Body of pancreas (tissue), 4 donors: ENCODE results near the gene RIIAD1. TPM values are rescaled to one million over a fixed set of nuclear protein-coding genes. Genes with fewer than 3 reads are reported as not detected.

ENCODE experiments used
- ATAC-seq: fragments of 150-250 bp; one replicate; pipeline ENCODE4 v1.9.1; 2016
- DNase-seq, 4 donors: peaks; one replicate each; pipeline ENCODE4 v3.0.0-alpha.2; 2019
- H3K27ac ChIP-seq, 4 donors: fragments of 200-600 bp; sonication (generic); 1 replicate in 3 of 4; 2 replicates in 1 of 4; pipeline versions ENCODE4 v1.5.1 to v1.6.1; 2016 to 2019; ENCODE audit warnings: mild to moderate bottlenecking in 1 of 4, mixed read lengths in 1 of 4, moderate library complexity in 1 of 4
- H3K27me3 ChIP-seq, 2 donors: fragments of 200-600 bp; sonication (generic); one replicate each; pipeline ENCODE4 v1.6.0; 2016; ENCODE audit warnings: mild to moderate bottlenecking in 1 of 2
- H3K36me3 ChIP-seq, 2 donors: fragments of 200-600 bp; sonication (generic); replicated peaks in 1 of 2; 2 replicates each; pipeline ENCODE4 v1.5.1; 2016; ENCODE audit warnings: low read depth in 2 of 2; ENCODE audit not compliant: insufficient read depth in 1 of 2
- H3K4me1 ChIP-seq: fragments of 200-600 bp; sonication (generic); one replicate; pipeline ENCODE4 v1.6.0; 2016
- H3K4me3 ChIP-seq, 2 donors: fragments of 200-600 bp; sonication (generic); 1 replicate in 1 of 2; 2 replicates in 1 of 2; pipeline ENCODE4 v1.5.1; 2016 to 2019
- H3K9me3 ChIP-seq, 3 donors: fragments of 200-600 bp; sonication (generic); 1 replicate in 2 of 3; 2 replicates in 1 of 3; pipeline ENCODE4 v1.5.1; 2016
- CTCF ChIP-seq, 7 experiments: fragments of 450-650 bp in 4 of 7; fragments of 200-600 bp in 3 of 7; sonication (generic) in 3 of 7; IDR thresholded peaks; one replicate each; pipeline ENCODE4 v1.5.1; 2016 to 2019; ENCODE audit warnings: antibody characterized with exemption in 7 of 7
- POLR2A ChIP-seq, 3 donors: fragments of 450-650 bp; IDR thresholded peaks; one replicate each; pipeline ENCODE4 v1.6.1; 2016; ENCODE audit warnings: antibody characterized with exemption in 3 of 3, mild to moderate bottlenecking in 2 of 3
- WGBS, 2 donors: methylation state at CpG; one replicate each; pipeline ENCODE4 v1.1.5; 2017; 5-methylcytosine and 5-hydroxymethylcytosine counted together
- intact Hi-C: fragments of 100-400 bp; cut with DNase I; formaldehyde crosslinking; loops from one replicate; pipeline ENCODE4 v1.15.1; 2023
- total RNA-seq, 2 donors: library from RNA; depleted of rRNA; stranded (reverse); fragments of >200 nt; gene quantifications; one replicate each; pipeline ENCODE4 v1.1.0, GENCODE V29; 2016

RIIAD1 gene
- not detected for total RNA-seq

DNA sequence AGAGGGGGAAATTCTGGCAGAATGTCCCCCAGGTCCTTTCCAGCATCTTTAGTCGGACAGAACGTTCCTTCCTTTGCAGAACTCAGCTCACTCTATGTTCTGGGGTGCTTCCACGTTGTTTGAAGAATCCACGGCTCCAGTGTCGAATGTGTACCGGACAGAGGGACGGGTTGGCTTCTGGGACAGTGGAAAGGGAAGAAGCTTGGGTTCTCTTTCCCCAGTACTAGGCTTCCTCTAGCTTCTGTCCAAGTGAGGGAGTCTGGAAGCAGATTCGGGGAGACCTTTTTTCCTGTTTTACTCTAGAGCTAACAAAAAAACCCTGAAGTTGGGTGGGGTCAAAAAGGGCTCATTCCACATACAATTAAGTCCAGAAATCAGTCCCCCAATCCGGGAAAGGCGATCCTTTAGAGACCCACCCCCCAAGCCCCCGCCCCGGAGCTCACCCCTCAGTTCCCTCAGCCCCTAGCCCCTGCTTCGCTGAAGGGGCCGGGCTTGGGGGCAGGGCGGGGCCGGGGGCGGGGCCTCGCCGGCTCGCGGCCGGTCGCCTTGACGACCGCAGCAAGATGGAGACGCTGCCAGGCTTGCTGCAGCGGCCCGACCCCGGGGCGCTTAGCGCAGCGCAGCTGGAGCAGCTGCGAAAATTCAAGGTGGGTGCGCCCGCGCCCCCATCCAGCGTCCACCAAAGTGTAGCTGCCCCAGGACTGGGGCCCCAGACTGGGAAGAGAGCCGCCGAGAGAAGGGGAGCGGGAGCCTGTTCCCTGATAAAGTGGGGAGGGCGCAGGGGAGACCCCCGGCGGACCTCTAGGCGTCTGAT, at the start of gene RIIAD1:
Gene RIIAD1 (plus strand): TSS at position 549 of the 814 bp plus-strand sequence. CDS start 15 bp downstream, at position 564.
- no peak for TF ChIP-seq CTCF (IDR thresholded peaks at IDR 0.05)
- TF ChIP-seq POLR2A (IDR thresholded peaks at IDR 0.05) = no peak
- Histone ChIP-seq H3K27ac (peak within 1 kb of the TSS in 3 of 4 donors; percentile 28 to 45 (median 34)), H3K4me1 (peaks cover 26% of the 10 kb centered on the region), H3K9me3 (no peaks in the 10 kb centered on the region), H3K27me3 (peaks cover 0 to 6% of the 10 kb centered on the region in 2 donors), H3K4me3 (peak within 1 kb of the TSS in 1 of 2 donors; percentile 17), H3K36me3 (no peaks in the 10 kb centered on the region)
- intact Hi-C loops = no loop called here
- 8 to 48% methylated on average over 8 to 43 of the region's 44 CpGs for WGBS, 2 donors
- DNase-seq (peak in 2 of 4 donors; percentile 23 to 50), ATAC-seq (peak; percentile 77)

GRCh38 chr1:151673407-151673806, 47.9 kb upstream of the RIIAD1 start:
- intact Hi-C loops = no loop called here
- DNase-seq = no peak

GRCh38 chr1:151680391-151680790, 40.9 kb upstream of the RIIAD1 start:
- no peak for TF ChIP-seq CTCF (IDR thresholded peaks at IDR 0.05)
- TF ChIP-seq POLR2A (IDR thresholded peaks at IDR 0.05) = no peak
- no peaks in the 10 kb centered on the region for H3K27me3 ChIP-seq
- 60 to 82% methylated on average over 4 of the region's 4 CpGs for WGBS, 2 donors
- ATAC-seq (no peak), DNase-seq (no peak)
- no peaks in the 10 kb centered on the region for H3K36me3 ChIP-seq
- H3K27ac ChIP-seq = no peak overlapping the region
- H3K4me1 ChIP-seq = no peaks in the 10 kb centered on the region
- no peaks in the 10 kb centered on the region for H3K9me3 ChIP-seq
- intact Hi-C loops = no loop called here
- H3K4me3 ChIP-seq = no peak overlapping the region

More at GRCh38 chr1:151673407-151673806, 47.9 kb upstream of the RIIAD1 start:
- peaks cover 2 to 6% of the 10 kb centered on the region in 2 donors for H3K36me3 ChIP-seq
- H3K27ac ChIP-seq = no peak overlapping the region
- no peaks in the 10 kb centered on the region for H3K4me1 ChIP-seq
- no peaks in the 10 kb centered on the region for H3K27me3 ChIP-seq
- WGBS, 2 donors = 61 to 72% methylated on average over 1 of the region's 1 CpG
- ATAC-seq = no peak
- H3K9me3 ChIP-seq = no peaks in the 10 kb centered on the region
- TF ChIP-seq CTCF (IDR thresholded peaks at IDR 0.05) (no peak), POLR2A (IDR thresholded peaks at IDR 0.05) (no peak)
- no peak overlapping the region for H3K4me3 ChIP-seq

GRCh38 chr1:151680826-151681225, 40.5 kb upstream of the RIIAD1 start:
- DNase-seq = no peak
- no peaks in the 10 kb centered on the region for H3K27me3 ChIP-seq
- no peaks in the 10 kb centered on the region for H3K36me3 ChIP-seq
- no peaks in the 10 kb centered on the region for H3K4me1 ChIP-seq
- no peaks in the 10 kb centered on the region for H3K9me3 ChIP-seq
- H3K4me3 ChIP-seq = no peak overlapping the region
- WGBS, 2 donors = 58 to 73% methylated on average over 3 of the region's 3 CpGs
- no peak for ATAC-seq
- intact Hi-C loops = no loop called here
- H3K27ac ChIP-seq = no peak overlapping the region
- TF ChIP-seq POLR2A (IDR thresholded peaks at IDR 0.05) (no peak), CTCF (IDR thresholded peaks at IDR 0.05) (no peak)
